ENCODE results near the gene TSEN15. TPM values are rescaled to one million over a fixed set of nuclear protein-coding genes. Genes with fewer than 3 reads are reported as not detected.

Gene TSEN15
- total and polyA plus RNA-seq, 2 of the 8 experiments (the other 6 are each of a cell fraction or from before 2014, with no cell fraction given): 23.4 to 31.4 TPM

- H3K18ac ChIP-seq (ENCODE audit: extremely low read depth, low read length): no peak overlapping the region
- H2BK15ac ChIP-seq (ENCODE audit: low read length): no peak overlapping the region
- H3K14ac ChIP-seq (ENCODE audit: insufficient read length): no peak overlapping the region
- no peak overlapping the region for H4K91ac ChIP-seq (replicated peaks; ENCODE audit: insufficient read length, low read length)
- H3K4me1 ChIP-seq (replicated peaks in 1 of 4; ENCODE audit: control insufficient read depth in 3 of 4, insufficient read depth in 4 of 4, low read length in 3 of 4): peaks cover 4 to 11% (median 7%) of the 10 kb centered on the region in 4 experiments
- no peak overlapping the region for H3K56ac ChIP-seq (replicated peaks; ENCODE audit: insufficient read length, low read depth, low read length)
- POLR2A ChIA-PET (ENCODE audit: partially characterized antibody): interaction anchor here (3.1 kb wide), 1 partner anchor 19 kb away, joined by 8 read pairs; the partner anchor contains the start of gene TSEN15
- H3K9ac ChIP-seq (replicated peaks in 1 of 4; ENCODE audit: extremely low read depth in 1 of 4, low read depth in 3 of 4, low read length in 3 of 4): no peak overlapping the region
- H3K23ac ChIP-seq (ENCODE audit: insufficient read length): no peak overlapping the region
- no peak overlapping the region for H3K4me2 ChIP-seq (ENCODE audit: insufficient read depth in 1 of 2, low read depth in 2 of 2, low read length in 2 of 2)
- H2AK5ac ChIP-seq (ENCODE audit: low read depth, low read length): no peak overlapping the region
- H3K4ac ChIP-seq (replicated peaks; ENCODE audit: insufficient read length, low read depth, low read length): no peak overlapping the region
- H4K5ac ChIP-seq (ENCODE audit: insufficient read length, low read depth, low read length): no peak overlapping the region
- H2BK120ac ChIP-seq (replicated peaks; ENCODE audit: low read depth, low read length): no peak overlapping the region
- H2BK20ac ChIP-seq (ENCODE audit: low read length): no peak overlapping the region
- no peak for TF ChIP-seq SUZ12 (IDR thresholded peaks at IDR 0.05; ENCODE audit: low read length)
- no peak overlapping the region for H3K27ac ChIP-seq (ENCODE audit: low read depth, low read length)
- no peak overlapping the region for H4K8ac ChIP-seq (ENCODE audit: extremely low read depth, insufficient read depth, low read length)
- no peak overlapping the region for H2AFZ ChIP-seq (ENCODE audit: low read length)
- H3K27me3 ChIP-seq (replicated peaks in 1 of 4; ENCODE audit: control insufficient read depth in 3 of 4, extremely low read depth in 1 of 4, insufficient read depth in 3 of 4, low read length in 3 of 4): peaks cover 5 to 26% (median 25%) of the 10 kb centered on the region in 4 experiments
- H2BK5ac ChIP-seq (ENCODE audit: low read depth, low read length): no peak overlapping the region
- H2BK12ac ChIP-seq (ENCODE audit: low read depth, low read length): no peak overlapping the region
- peaks cover 0 to 2% of the 10 kb centered on the region in 2 experiments for H4K20me1 ChIP-seq (replicated peaks in 1 of 2; ENCODE audit: control insufficient read depth in 1 of 2, insufficient read depth in 2 of 2, low read length in 2 of 2)
- 88% methylated on average over 2 of the region's 2 CpGs; no CpG with 5 or more reads in 1 of the 2 experiments for WGBS, 2 experiments (ENCODE audit: extremely low coverage in 1 of 2, insufficient coverage in 1 of 2, insufficient read length in 1 of 2, insufficient replicate concordance in 2 of 2, low coverage in 1 of 2, low lambda C conversion rate in 2 of 2, missing lambda C conversion rate in 1 of 2)
- peaks cover 11% of the 10 kb centered on the region; the same call in 1 of the 2 replicates for H3K23me2 ChIP-seq (ENCODE audit: low read depth, low read length)
- H3K79me2 ChIP-seq (ENCODE audit: control insufficient read depth in 1 of 2, insufficient read depth in 2 of 2, low read length in 2 of 2): no peaks in the 10 kb centered on the region
- no peaks in the 10 kb centered on the region for H3K36me3 ChIP-seq (ENCODE audit: control insufficient read depth in 2 of 4, insufficient read depth in 4 of 4, low read length in 3 of 4)
- no peak overlapping the region for H3K4me3 ChIP-seq (ENCODE audit: extremely low read depth in 1 of 4, insufficient read depth in 2 of 4, low read depth in 3 of 4, low read length in 4 of 4)
- no peaks in the 10 kb centered on the region for H3K9me3 ChIP-seq (ENCODE audit: insufficient read depth in 2 of 2, low read depth in 1 of 2, low read length in 1 of 2)
- DNase-seq (ENCODE audit: low read depth in 1 of 2, low spot score in 2 of 2) (no peak), FAIRE-seq (no peak)
- CTCF ChIA-PET (ENCODE audit: partially characterized antibody): no interaction called here
- H3K79me1 ChIP-seq (ENCODE audit: low read depth, low read length): no peaks in the 10 kb centered on the region
These were observed 19.1 kb upstream of the TSEN15 start for GRCh38 chr1:184032306-184032929.

Data from H1 (cell line).